H9 (cell line): ENCODE data around the gene FAM240A. TPM values are rescaled to one million over a fixed set of nuclear protein-coding genes. Genes with fewer than 3 reads are reported as not detected.
A peak's percentile ranks its signal among the peaks of the same experiment; 100 is the strongest.

Experiments
- DNase-seq: peaks from one replicate; pipeline ENCODE4 v3.0.0-alpha.2; 2017
- H2AFZ ChIP-seq: one replicate; pipeline ENCODE4 v1.6.1; 2013; ENCODE audit warnings: mild to moderate bottlenecking, low read length, control low read depth, moderate library complexity
- H2AK5ac ChIP-seq: 2 replicates; pipeline ENCODE4 v1.6.1; 2013; ENCODE audit warnings: low read length, control low read depth, mixed read lengths; ENCODE audit not compliant: insufficient read length
- H2BK120ac ChIP-seq: one replicate; pipeline ENCODE4 v1.6.1; 2013; ENCODE audit warnings: low read depth, mild to moderate bottlenecking, low read length, control low read depth, inconsistent platforms; ENCODE audit not compliant: poor library complexity, severe bottlenecking
- H2BK12ac ChIP-seq: 2 replicates; pipeline ENCODE4 v1.6.1; 2013; ENCODE audit warnings: low read length, control low read depth, mixed read lengths, low read depth; ENCODE audit not compliant: insufficient read length
- H2BK15ac ChIP-seq: 2 replicates; pipeline ENCODE4 v1.6.1; 2013; ENCODE audit warnings: low read depth, low read length, control low read depth
- H2BK20ac ChIP-seq: one replicate; pipeline ENCODE4 v1.6.1; 2013; ENCODE audit warnings: low read depth, mild to moderate bottlenecking, low read length, control low read depth, inconsistent platforms; ENCODE audit not compliant: poor library complexity, severe bottlenecking
- H2BK5ac ChIP-seq: 2 replicates; pipeline ENCODE4 v1.6.1; 2013; ENCODE audit warnings: low read length, control low read depth, mixed read lengths; ENCODE audit not compliant: insufficient read length
- H3K14ac ChIP-seq: 2 replicates; pipeline ENCODE4 v1.6.1; 2013; ENCODE audit warnings: low read length, control low read depth; ENCODE audit not compliant: insufficient read depth
- H3K18ac ChIP-seq: 2 replicates; pipeline ENCODE4 v1.6.1; 2013; ENCODE audit warnings: low read depth, mild to moderate bottlenecking, mixed read lengths, low read length, control low read depth; ENCODE audit not compliant: insufficient read length
- H3K23ac ChIP-seq: 2 replicates; pipeline ENCODE4 v1.6.1; 2013; ENCODE audit warnings: low read length, control low read depth, mixed read lengths, low read depth; ENCODE audit not compliant: insufficient read length
- H3K23me2 ChIP-seq: 2 replicates; pipeline ENCODE4 v1.6.1; 2013; ENCODE audit warnings: low read depth, mild to moderate bottlenecking, mixed read lengths, low read length, control low read depth; ENCODE audit not compliant: insufficient read length, poor library complexity, severe bottlenecking
- H3K27ac ChIP-seq: 2 replicates; pipeline ENCODE4 v1.5.1; 2013; ENCODE audit warnings: low read length, control low read depth, mixed read lengths, low read depth; ENCODE audit not compliant: insufficient read length
- H3K27me3 ChIP-seq: 2 replicates; pipeline ENCODE4 v1.6.1; 2013; ENCODE audit warnings: low read length, control low read depth, inconsistent platforms; ENCODE audit not compliant: insufficient read depth
- H3K4ac ChIP-seq: 2 replicates; pipeline ENCODE4 v1.6.1; 2013; ENCODE audit warnings: low read depth, mild to moderate bottlenecking, control low read depth, inconsistent platforms, low read length, moderate library complexity
- H3K4me1 ChIP-seq: 2 replicates; pipeline ENCODE4 v1.6.1; 2013; ENCODE audit warnings: low read length, control low read depth, inconsistent platforms; ENCODE audit not compliant: insufficient read depth
- H3K4me2 ChIP-seq: 2 replicates; pipeline ENCODE4 v1.6.1; 2013; ENCODE audit warnings: low read length, control low read depth, mixed read lengths; ENCODE audit not compliant: insufficient read length, insufficient read depth
- H3K56ac ChIP-seq: 2 replicates; pipeline ENCODE4 v1.6.1; 2013; ENCODE audit warnings: low read depth, mild to moderate bottlenecking, mixed read lengths, low read length, control low read depth; ENCODE audit not compliant: insufficient read length
- H3K79me1 ChIP-seq: 2 replicates; pipeline ENCODE4 v1.6.1; 2013; ENCODE audit warnings: low read depth, mild to moderate bottlenecking, moderate library complexity, low read length, control low read depth, inconsistent platforms; ENCODE audit not compliant: insufficient read depth, poor library complexity, severe bottlenecking
- H3K79me2 ChIP-seq: 2 replicates; pipeline ENCODE4 v1.6.1; 2013; ENCODE audit warnings: low read length, control low read depth, inconsistent platforms; ENCODE audit not compliant: insufficient read depth
- H3K9ac ChIP-seq: 2 replicates; pipeline ENCODE4 v1.6.1; 2013; ENCODE audit warnings: low read length, control low read depth, mixed read lengths; ENCODE audit not compliant: insufficient read length; ENCODE audit errors: extremely low read depth
- H3K9me3 ChIP-seq: one replicate; pipeline ENCODE4 v1.6.1; 2013; ENCODE audit warnings: low read depth, low read length, inconsistent platforms; ENCODE audit not compliant: control insufficient read depth
- H3T11ph ChIP-seq: one replicate; pipeline ENCODE4 v1.6.1; 2013; ENCODE audit warnings: mild to moderate bottlenecking, low read length, control low read depth, inconsistent platforms
- H4K20me1 ChIP-seq: one replicate; pipeline ENCODE4 v1.6.1; 2013; ENCODE audit not compliant: control insufficient read depth, insufficient read length, insufficient read depth
- H4K5ac ChIP-seq: 2 replicates; pipeline ENCODE4 v1.6.1; 2013; ENCODE audit warnings: low read depth, mild to moderate bottlenecking, mixed read lengths, low read length, control low read depth; ENCODE audit not compliant: insufficient read length
- H4K8ac ChIP-seq: replicated peaks from 2 replicates; pipeline ENCODE4 v1.6.1; 2013; ENCODE audit warnings: low read length, control low read depth, mixed read lengths, low read depth; ENCODE audit not compliant: insufficient read length
- H4K91ac ChIP-seq: 2 replicates; pipeline ENCODE4 v1.6.1; 2013; ENCODE audit warnings: low read depth, mild to moderate bottlenecking, moderate library complexity, mixed read lengths, low read length, control low read depth; ENCODE audit not compliant: insufficient read length
- H3K27ac Mint-ChIP-seq, 3 experiments: 2 replicates in 2 of 3; 3 replicates in 1 of 3; pipeline ENCODE4 v1.8.0; 2020 to 2021; ENCODE audit warnings: mixed read lengths in 3 of 3, mild to moderate bottlenecking in 1 of 3, moderate library complexity in 1 of 3
- H3K27me3 Mint-ChIP-seq: 2 replicates; pipeline ENCODE4 v1.8.0; 2021; ENCODE audit warnings: low read depth, mild to moderate bottlenecking, moderate library complexity, mixed read lengths
- H3K36me3 Mint-ChIP-seq, 3 experiments: 2 replicates in 2 of 3; 3 replicates in 1 of 3; pipeline ENCODE4 v1.8.0; 2020 to 2021; ENCODE audit warnings: low read depth in 3 of 3, mixed read lengths in 3 of 3; ENCODE audit not compliant: insufficient read depth in 1 of 3
- H3K4me1 Mint-ChIP-seq, 2 experiments: 2 replicates each; pipeline ENCODE4 v1.8.0; 2020; ENCODE audit warnings: mixed read lengths in 2 of 2
- H3K4me3 Mint-ChIP-seq, 2 experiments: 2 replicates in 1 of 2; 3 replicates in 1 of 2; pipeline ENCODE4 v1.8.0; 2020 to 2021; ENCODE audit warnings: mild to moderate bottlenecking in 2 of 2, mixed read lengths in 2 of 2, moderate library complexity in 1 of 2
- H3K9me3 Mint-ChIP-seq, 2 experiments: 2 replicates in 1 of 2; 3 replicates in 1 of 2; pipeline ENCODE4 v1.8.0; 2020; ENCODE audit warnings: mild to moderate bottlenecking in 2 of 2, mixed read lengths in 2 of 2, moderate library complexity in 1 of 2
- CTCF ChIP-seq: fragments of 200-600 bp; sonication (generic); conservative IDR thresholded peaks from 3 replicates; pipeline ENCODE4 v1.8.0; 2021; ENCODE audit warnings: antibody characterized with exemption, mild to moderate bottlenecking
- WGBS: extraction: QIAGEN DNeasy Blood & Tissue Kit; methylation state at CpG from one replicate; pipeline ENCODE4 v1.1.7; 2013; ENCODE audit warnings: missing lambda C conversion rate, low lambda C conversion rate, mixed read lengths; ENCODE audit not compliant: insufficient read length; ENCODE audit errors: extremely low coverage; 5-methylcytosine and 5-hydroxymethylcytosine counted together
- total RNA-seq: library from RNA; stranded (reverse); gene quantifications from 2 replicates; pipeline ENCODE4 v1.2.1, GENCODE V29; 2021

The FAM240A gene
- total RNA-seq, 1 experiment from 2014 or later, result 0.11 TPM

- Histone ChIP-seq H2BK15ac (no peak overlapping the region), H2BK12ac (no peak overlapping the region), H2BK20ac (no peak overlapping the region), H3K4ac (no peak overlapping the region), H3K27me3 (no peaks in the 10 kb centered on the region), H2BK5ac (no peak overlapping the region), H3K9me3 (no peaks in the 10 kb centered on the region), H3K4me2 (no peak overlapping the region), H2AFZ (peak overlapping the region; percentile 4), H4K91ac (no peak overlapping the region), H3K9ac (no peak overlapping the region), H3K79me1 (no peaks in the 10 kb centered on the region), H3K23ac (no peak overlapping the region), H3K27ac (no peak overlapping the region), H3K56ac (no peak overlapping the region), H3K4me1 (peaks cover 6% of the 10 kb centered on the region; the same call in 1 of the 2 replicates), H3K79me2 (no peaks in the 10 kb centered on the region), H4K5ac (no peak overlapping the region), H2AK5ac (no peak overlapping the region), H2BK120ac (no peak overlapping the region), H3K18ac (no peak overlapping the region), H3K14ac (no peak overlapping the region), H3K23me2 (no peaks in the 10 kb centered on the region), H3T11ph (no peak overlapping the region), H4K20me1 (no peaks in the 10 kb centered on the region), H4K8ac (no peak overlapping the region)
- peaks cover 32 to 43% (median 40%) of the 10 kb centered on the region in 3 experiments for H3K36me3 Mint-ChIP-seq
- DNase-seq, result no peak
- peak; percentile 37; the same call in 2 of the 3 replicates for TF ChIP-seq CTCF
- peaks cover 13% of the 10 kb centered on the region for H3K27me3 Mint-ChIP-seq
- peaks cover 22 to 28% of the 10 kb centered on the region in 2 experiments for H3K4me1 Mint-ChIP-seq
- no CpG with 5 or more reads among the region's 14 CpGs for WGBS
- H3K9me3 Mint-ChIP-seq, result peaks cover 43 to 50% of the 10 kb centered on the region in 2 experiments
- H3K27ac Mint-ChIP-seq, result no peak overlapping the region
- no peak overlapping the region for H3K4me3 Mint-ChIP-seq
These were observed 19.0 kb upstream of the FAM240A start for GRCh38 chr3:46593274-46593862.
